Stomach (tissue), 8 donors: ENCODE results near the gene KRABD2.

ENCODE experiments used
- DNase-seq, 2 donors: peaks; one replicate each; pipeline versions ENCODE4 v3.0.0 to v3.0.0-alpha.2; 2013 to 2019
- H3K27ac ChIP-seq, 5 donors: fragments of 200-600 bp in 4 of 5; sonication (generic) in 4 of 5; one replicate each; pipeline ENCODE4 v1.5.1; 2013 to 2019; ENCODE audit warnings: mild to moderate bottlenecking in 1 of 5, moderate library complexity in 1 of 5
- H3K27me3 ChIP-seq, 3 donors: fragments of 200-600 bp; sonication (generic); one replicate each; pipeline ENCODE4 v1.5.1; 2017 to 2019; ENCODE audit warnings: mixed run types in 1 of 3
- H3K36me3 ChIP-seq, 4 donors: fragments of 200-600 bp; sonication (generic); 1 replicate in 3 of 4; 2 replicates in 1 of 4; pipeline ENCODE4 v1.5.1; 2016 to 2019
- H3K4me1 ChIP-seq, 4 donors: fragments of 200-600 bp; sonication (generic); one replicate each; pipeline ENCODE4 v1.5.1; 2016 to 2019
- H3K4me3 ChIP-seq, 4 donors: fragments of 200-600 bp; sonication (generic) in 3 of 4; one replicate each; pipeline ENCODE4 v1.5.1; 2016 to 2019; ENCODE audit warnings: mild to moderate bottlenecking in 1 of 4
- H3K9me3 ChIP-seq, 4 donors: fragments of 200-600 bp; sonication (generic); one replicate each; pipeline ENCODE4 v1.5.1; 2016 to 2019
- CTCF ChIP-seq, 7 experiments: fragments of 450-650 bp in 4 of 7; fragments of 200-600 bp in 3 of 7; sonication (generic) in 3 of 7; IDR thresholded peaks; one replicate each; pipeline ENCODE4 v1.5.1; 2016 to 2019; ENCODE audit warnings: antibody characterized with exemption in 7 of 7, control low read depth in 2 of 7, mild to moderate bottlenecking in 1 of 7
- EP300 ChIP-seq: sonication (generic); formaldehyde crosslinking; IDR thresholded peaks from one replicate; pipeline ENCODE4 v1.6.1; 2017; ENCODE audit warnings: antibody characterized with exemption
- POLR2A ChIP-seq, 4 donors: fragments of 450-650 bp; IDR thresholded peaks; one replicate each; pipeline ENCODE4 v1.6.1; 2016; ENCODE audit warnings: antibody characterized with exemption in 4 of 4, control low read depth in 2 of 4, mild to moderate bottlenecking in 1 of 4, moderate library complexity in 1 of 4
- POLR2AphosphoS5 ChIP-seq, 3 donors: sonication (generic); formaldehyde crosslinking; IDR thresholded peaks; one replicate each; pipeline ENCODE4 v1.6.1; 2016; ENCODE audit warnings: antibody characterized with exemption in 3 of 3
- WGBS, 5 donors: extraction: QIAGEN DNeasy Blood & Tissue Kit in 3 of 5; methylation state at CpG; one replicate each; pipeline versions ENCODE4 v1.1.5 to v1.1.7; 2013 to 2018; 5-methylcytosine and 5-hydroxymethylcytosine counted together
- intact Hi-C: fragments of 100-400 bp; cut with DNase I; formaldehyde crosslinking; loops from one replicate; pipeline ENCODE4 v1.15.1; 2023; ENCODE audit warnings: low total_unique reads
- donor health status: healthy with polysubstance abuse.
- donor health status: Bipolar disorder and iron deficiency.
- donor health status: healthy.

The KRABD2 gene

DNA sequence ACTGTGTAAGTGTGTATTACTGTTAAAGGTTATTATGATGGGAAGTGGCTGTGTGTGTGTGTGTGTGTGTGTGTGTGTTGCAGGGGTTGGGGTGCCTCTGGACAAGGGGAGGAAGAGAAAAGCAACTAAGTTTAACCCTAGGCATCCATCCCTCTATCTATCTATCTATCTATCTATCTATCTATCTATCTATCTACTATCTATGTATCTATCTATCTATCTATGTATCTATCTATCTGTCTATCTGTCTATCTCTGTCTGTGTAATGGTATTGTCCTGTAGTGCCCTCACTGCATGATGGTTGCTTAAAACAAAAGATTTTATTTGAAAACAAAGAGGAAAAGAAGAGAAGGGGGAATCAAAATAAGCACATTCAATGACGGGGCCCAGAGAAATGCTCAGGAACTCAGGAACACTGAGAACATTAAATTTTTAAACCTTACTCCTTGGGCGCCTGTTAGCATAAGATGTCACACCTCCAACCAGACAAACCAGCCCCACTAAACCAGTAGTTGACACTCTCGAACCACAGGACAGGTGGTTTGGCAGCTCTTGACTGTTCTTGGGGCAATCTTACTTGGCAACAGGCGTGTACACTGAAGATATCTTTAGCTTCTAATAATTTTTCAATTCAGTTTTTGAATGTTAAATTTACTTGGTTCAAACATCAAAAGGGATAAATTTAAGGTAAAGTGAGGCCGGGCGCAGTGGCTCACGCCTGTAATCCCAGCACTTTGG lies 11.6 kb upstream of the KRABD2 start:
- Histone ChIP-seq H3K27me3 (peaks cover 0 to 11% (median 0%) of the 10 kb centered on the region in 3 donors), H3K4me1 (peaks cover 0 to 17% (median 13%) of the 10 kb centered on the region in 4 donors), H3K9me3 (no peaks in the 10 kb centered on the region), H3K36me3 (no peaks in the 10 kb centered on the region), H3K4me3 (no peak overlapping the region), H3K27ac (no peak overlapping the region)
- TF ChIP-seq POLR2A (IDR thresholded peaks at IDR 0.05) (no peak), POLR2AphosphoS5 (IDR thresholded peaks at IDR 0.05) (no peak), CTCF (IDR thresholded peaks at IDR 0.05) (no peak), EP300 (no peak)
- no peak for DNase-seq
- WGBS, 5 donors: 75 to 90% (median 83%) methylated on average over 7 of the region's 7 CpGs
- intact Hi-C loops: no loop called here

DNA sequence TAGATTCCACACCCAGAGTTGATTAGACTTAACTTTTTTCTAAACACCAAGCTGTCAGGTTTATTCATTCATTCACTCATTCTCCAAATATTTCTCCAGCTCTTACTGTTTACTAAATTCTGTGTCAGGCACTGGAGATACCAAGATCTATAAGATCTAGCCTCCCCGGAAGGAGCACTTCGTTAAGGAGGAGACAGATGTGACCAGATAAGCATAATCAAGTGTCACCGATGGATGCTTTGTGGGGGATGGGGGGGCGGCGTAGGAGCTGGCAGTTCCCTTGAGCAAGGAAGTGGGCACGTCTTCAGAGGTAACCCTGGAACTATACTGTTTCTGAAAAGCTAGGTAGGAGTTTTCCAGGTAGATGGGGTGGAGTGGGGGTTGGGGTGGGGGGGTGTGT lies 10.3 kb upstream of the KRABD2 start:
- peaks cover 3 to 22% (median 17%) of the 10 kb centered on the region in 4 donors for H3K4me1 ChIP-seq
- TF ChIP-seq EP300 (no peak), POLR2A (IDR thresholded peaks at IDR 0.05) (no peak), POLR2AphosphoS5 (IDR thresholded peaks at IDR 0.05) (no peak), CTCF (IDR thresholded peaks at IDR 0.05) (no peak)
- no peak overlapping the region for H3K27ac ChIP-seq
- peaks cover under 1 to 2% (median 1%) of the 10 kb centered on the region in 4 donors for H3K36me3 ChIP-seq
- intact Hi-C loops: no loop called here
- no peaks in the 10 kb centered on the region for H3K9me3 ChIP-seq
- DNase-seq: no peak
- no peaks in the 10 kb centered on the region for H3K27me3 ChIP-seq
- no peak overlapping the region for H3K4me3 ChIP-seq
- 52 to 67% (median 61%) methylated on average over 6 of the region's 6 CpGs for WGBS, 5 donors

DNA sequence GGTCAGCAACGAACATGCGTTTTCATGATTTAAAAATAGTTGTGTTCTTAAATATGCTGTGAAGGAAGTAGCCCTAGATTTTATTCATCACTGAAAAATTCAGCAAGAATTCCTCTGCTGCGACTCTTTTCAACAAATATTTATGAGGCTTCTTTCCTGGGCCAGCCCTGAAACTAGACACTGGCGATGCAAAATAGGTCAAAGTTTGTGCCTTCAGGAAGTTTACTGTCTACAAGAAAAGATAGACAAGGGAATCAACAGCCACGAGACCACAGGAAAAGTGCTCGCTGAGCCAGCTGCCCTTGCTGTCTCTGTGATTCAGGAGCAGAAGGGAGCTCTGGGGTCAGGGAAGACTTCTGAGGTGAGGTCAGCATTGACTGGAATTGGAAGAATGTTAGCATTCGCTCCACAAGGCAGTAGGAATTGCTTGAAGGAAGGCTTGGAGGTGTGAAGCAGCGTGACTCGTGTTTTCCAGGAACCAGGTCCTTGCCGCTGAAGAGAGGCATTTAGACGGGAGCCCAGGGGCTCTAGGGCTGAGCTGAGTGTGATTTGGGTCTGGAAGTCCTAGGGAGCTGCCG lies 8.4 kb upstream of the KRABD2 start:
- peaks cover 23 to 42% (median 35%) of the 10 kb centered on the region in 4 donors for H3K4me1 ChIP-seq
- 70 to 82% (median 78%) methylated on average over 12 of the region's 12 CpGs for WGBS, 5 donors
- TF ChIP-seq EP300: no peak
- TF ChIP-seq POLR2A (IDR thresholded peaks at IDR 0.05): no peak
- TF ChIP-seq CTCF (IDR thresholded peaks at IDR 0.05): no peak
- H3K36me3 ChIP-seq: peaks cover 20 to 22% (median 21%) of the 10 kb centered on the region in 4 donors
- H3K9me3 ChIP-seq: no peaks in the 10 kb centered on the region
- no peak overlapping the region for H3K4me3 ChIP-seq
- peak overlapping the region in 2 of 5 donors; percentile 11 to 95 for H3K27ac ChIP-seq
- DNase-seq: no peak
- H3K27me3 ChIP-seq: no peaks in the 10 kb centered on the region
- intact Hi-C loops: no loop called here

DNA sequence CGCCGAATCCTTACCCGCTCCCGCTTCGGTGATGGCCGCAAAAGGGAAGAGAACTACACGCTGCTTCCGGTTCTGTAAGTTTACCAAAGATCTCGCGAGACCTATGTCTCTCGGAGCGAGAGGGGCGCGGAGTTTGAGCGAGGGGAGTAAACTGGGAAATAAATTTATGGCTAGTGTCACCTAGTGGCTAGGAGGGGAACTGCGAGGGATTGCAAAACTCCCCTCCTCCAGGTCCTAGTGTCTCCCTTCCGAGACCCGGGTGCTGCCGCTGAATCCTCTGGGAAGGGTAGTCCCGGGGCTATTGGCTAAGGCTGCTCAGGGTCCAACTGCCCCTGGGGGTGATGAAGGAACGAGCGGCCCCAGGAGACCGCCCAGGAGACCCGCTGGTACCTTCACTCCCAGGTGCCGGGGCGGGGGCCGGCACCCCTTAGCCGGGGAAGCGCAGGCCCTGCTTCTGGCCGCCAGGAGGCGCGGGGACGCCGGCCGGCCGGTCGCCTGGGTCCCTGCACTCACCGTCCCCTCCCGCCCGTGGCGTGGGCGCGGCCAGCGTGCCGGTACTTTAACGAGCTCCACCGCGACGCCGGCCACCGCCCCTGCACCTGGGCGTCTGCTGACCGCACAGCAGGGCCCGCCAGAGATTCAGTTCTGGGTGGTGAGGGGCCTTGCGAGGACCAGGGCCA lies 6.8 kb upstream of the KRABD2 start, which contains the start of gene RPL26:
TSS of gene RPL26 (minus strand) at position 51 of the 680 bp plus-strand sequence. CDS start 883 bp downstream, outside the sequence.
- 0 to 1% (median 0%) methylated on average over 23 to 55 of the region's 55 CpGs for WGBS, 5 donors
- peak within 1 kb of the TSS; percentile 86 to 95 (median 92) for H3K27ac ChIP-seq
- intact Hi-C loops: no loop called here
- TF ChIP-seq EP300 (no peak), POLR2AphosphoS5 (IDR thresholded peaks at IDR 0.05) (peak; percentile 91 to 98 (median 93)), CTCF (IDR thresholded peaks at IDR 0.05) (peak in 6 of 7 experiments; percentile 98 to 100 (median 99)), POLR2A (IDR thresholded peaks at IDR 0.05) (peak in 2 of 4 donors; percentile 51 to 67)
- H3K9me3 ChIP-seq: no peaks in the 10 kb centered on the region
- H3K36me3 ChIP-seq: peaks cover 32 to 38% (median 36%) of the 10 kb centered on the region in 4 donors
- H3K4me1 ChIP-seq: peaks cover 23 to 58% (median 45%) of the 10 kb centered on the region in 4 donors
- H3K4me3 ChIP-seq: peak within 1 kb of the TSS; percentile 74 to 85 (median 82)
- peak; percentile 96 to 99 for DNase-seq
- H3K27me3 ChIP-seq: no peaks in the 10 kb centered on the region
